T-helper 1 cell treated with Interleukin-12 subunit alpha and Interleukin-12 subunit beta and Interleukin-4 antibody, amounts not matched to agents 30 ng/mL and 1 ng/mL, for 36 hours (primary cell): ENCODE measurements around the gene RPS4Y2. TPM values are rescaled to one million over a fixed set of nuclear protein-coding genes. Genes with fewer than 3 reads are reported as not detected.

ENCODE experiments used
- intact Hi-C: fragments of 100-400 bp; cut with micrococcal nuclease; formaldehyde crosslinking; loops from one replicate; pipeline ENCODE4 v1.15.1; 2024
- total RNA-seq: library from RNA; stranded (reverse); gene quantifications from 2 replicates; pipeline ENCODE4 v1.2.3, GENCODE V29; 2022

Gene RPS4Y2
- 0.27 and 1.4 TPM in 2 replicates for total RNA-seq

DNA sequence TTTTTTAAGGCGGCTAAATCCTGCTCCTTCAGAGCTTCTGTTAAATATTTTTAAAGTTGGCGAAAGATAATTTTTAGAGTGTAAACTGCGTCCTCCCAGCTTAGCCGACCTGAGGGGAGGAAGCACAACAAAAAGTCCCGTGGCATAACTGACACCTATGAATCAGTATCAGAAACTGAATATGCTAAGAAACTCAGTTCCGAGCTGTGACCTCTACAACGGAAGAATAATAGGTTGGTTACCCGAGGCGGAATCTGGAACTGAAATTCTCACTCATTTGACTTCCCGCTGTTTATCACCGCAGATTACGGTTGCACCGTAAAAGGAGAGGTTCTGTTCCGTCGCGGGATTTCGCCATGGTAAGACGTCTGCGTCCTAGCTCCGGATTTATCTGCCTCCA lies at the start of gene RPS4Y2:
Gene RPS4Y2 (plus strand): TSS at position 301 of the 400 bp plus-strand sequence. CDS start 56 bp downstream, at position 357.
- intact Hi-C loops = no loop called here

DNA sequence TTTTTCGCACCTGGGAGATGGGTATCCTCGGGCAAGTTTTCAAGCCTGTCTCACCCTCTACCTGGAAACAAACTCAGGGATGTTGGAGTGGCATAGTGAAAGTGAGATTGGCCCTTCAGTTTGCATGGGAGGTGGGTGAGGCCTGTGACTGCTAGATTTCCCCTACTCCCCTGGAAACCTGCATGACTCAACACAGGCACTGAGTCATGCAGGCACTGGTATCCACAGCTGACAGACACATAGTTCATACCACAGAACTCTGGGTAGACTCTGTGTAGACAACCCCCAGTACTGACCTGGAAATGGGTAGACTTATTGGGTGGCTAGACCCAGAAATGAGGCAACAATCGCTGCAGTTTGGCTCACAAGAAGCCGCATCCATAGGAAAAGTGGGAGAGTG lies 41.5 kb upstream of the RPS4Y2 start:
- intact Hi-C loops = loop anchor here (5.0 to 10.0 kb wide), 3 partner anchors 42 to 1360 kb away; no protein-coding TSS in a partner anchor

- intact Hi-C loops = no loop called here
Measured at GRCh38 chrY:20726184-20726907, 29.6 kb upstream of the RPS4Y2 start.

DNA sequence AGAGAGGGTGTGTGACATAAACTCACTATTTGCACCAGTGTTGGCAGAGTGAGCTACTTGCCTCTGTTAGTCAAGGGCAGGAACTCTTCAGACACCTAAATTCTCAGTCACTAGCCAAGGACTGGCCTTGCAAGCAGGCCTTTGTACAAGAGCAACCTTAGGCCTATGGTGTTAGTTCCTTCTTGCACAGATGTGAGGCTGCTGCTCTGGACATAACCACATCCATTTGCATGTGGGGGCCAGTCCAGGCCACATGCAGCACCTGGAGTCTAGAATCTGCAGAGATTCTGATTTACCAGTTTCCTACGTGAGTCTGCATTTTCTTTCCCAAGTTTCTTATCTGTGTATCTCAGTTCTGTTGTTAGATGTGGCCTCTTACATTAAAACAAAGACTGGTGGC lies 20.7 kb upstream of the RPS4Y2 start:
- intact Hi-C loops = no loop called here

DNA sequence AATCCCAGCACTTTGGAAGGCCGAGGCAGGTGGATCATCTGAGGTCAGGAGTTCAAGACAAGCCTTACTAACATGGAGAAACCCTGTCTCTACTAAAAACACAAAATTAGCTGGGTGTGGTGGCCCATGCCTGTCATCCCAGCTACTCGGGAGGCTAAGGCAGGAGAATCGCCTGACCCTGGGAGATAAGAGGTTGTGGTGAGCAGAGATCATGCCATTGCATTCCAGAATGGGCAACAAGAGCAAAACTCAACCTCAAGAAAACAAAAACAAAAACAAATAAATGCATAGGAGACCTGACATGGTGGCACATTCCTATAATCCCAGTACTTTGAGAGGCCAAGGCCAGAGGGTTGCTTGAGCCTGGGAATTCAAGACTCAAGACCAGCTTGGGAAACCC lies 16.1 kb upstream of the RPS4Y2 start:
- intact Hi-C loops = loop anchor here (1.0 to 10.0 kb wide), 4 partner anchors 165 to 1307 kb away; partner anchors contain the start of gene EIF1AY

DNA sequence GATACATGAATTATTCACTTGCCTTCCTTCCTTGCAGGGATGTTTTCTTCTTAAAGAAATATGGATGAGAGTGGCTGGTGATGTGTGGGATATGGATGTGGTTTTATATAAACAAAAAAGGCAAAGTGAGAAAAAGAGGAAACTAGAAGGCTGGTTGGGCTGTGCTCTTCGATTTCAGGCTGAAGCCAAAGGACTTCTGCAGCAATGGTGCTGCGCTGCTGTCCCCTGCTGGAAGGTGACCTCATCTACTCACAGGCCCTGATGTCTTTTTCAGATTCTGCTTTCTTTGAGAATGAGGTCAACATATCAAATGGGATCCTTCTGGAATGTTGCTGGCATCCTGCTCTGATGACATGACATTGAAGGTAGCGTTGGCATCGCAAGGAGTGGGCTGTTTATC lies 15.3 kb upstream of the RPS4Y2 start:
- intact Hi-C loops = loop anchor here (1.0 to 10.0 kb wide), 4 partner anchors 166 to 1307 kb away; partner anchors contain the start of gene EIF1AY

GRCh38 chrY:20745060-20745459 lies 10.8 kb upstream of the RPS4Y2 start:
- intact Hi-C loops = loop anchor here (1.0 to 10.0 kb wide), 7 partner anchors 170 to 515 kb away; partner anchors contain the start of gene EIF1AY

DNA sequence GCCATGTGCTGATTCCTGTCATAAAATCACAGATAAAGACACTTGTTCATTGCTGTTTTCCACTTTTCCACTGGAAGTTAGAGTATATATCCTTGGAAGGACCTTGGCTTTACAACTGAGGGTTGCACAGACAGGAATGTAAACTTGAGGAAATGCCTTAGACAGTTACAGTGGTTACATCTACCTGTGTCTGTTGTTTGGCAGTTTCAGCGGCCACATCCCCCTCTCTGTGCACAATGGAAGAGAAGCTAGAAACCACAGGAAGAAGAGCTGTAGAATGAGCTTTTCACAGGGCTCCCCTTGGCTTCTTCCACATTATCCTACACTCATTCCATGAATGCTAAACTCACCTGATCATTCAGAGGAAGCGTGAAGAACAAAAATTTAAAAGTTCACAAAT lies 9.0 kb upstream of the RPS4Y2 start:
- intact Hi-C loops = loop anchor here (1.0 to 10.0 kb wide), 5 partner anchors 18 to 275 kb away; no protein-coding TSS in a partner anchor

DNA sequence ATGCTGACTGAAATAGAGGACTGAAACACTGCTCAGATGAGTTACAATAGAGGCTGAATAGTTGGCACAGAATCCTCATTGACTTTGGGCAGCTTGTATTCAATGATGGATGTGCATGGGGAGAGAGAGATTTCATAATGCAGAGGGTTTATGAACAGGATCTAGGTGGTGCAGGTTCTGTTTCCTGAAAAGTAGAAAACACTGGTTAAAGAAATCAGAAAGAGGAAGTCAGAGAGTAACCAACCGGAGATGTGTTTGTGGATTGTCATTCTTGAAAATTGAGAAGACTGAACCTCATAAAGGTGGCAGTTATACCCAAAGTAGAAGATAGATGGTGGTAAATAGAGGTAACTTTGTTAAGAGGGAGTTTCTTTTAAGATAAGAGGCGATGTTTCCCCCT lies 8.0 kb downstream of the RPS4Y2 start:
- intact Hi-C loops = loop anchor here (2.0 to 5.0 kb wide), 3 partner anchors 17 to 187 kb away; partner anchors contain the start of gene EIF1AY

- intact Hi-C loops = loop anchor here (2.0 kb wide), 1 partner anchor 18 kb away; no protein-coding TSS in a partner anchor
Measured at GRCh38 chrY:20765117-20765516, 9.2 kb downstream of the RPS4Y2 start.

DNA sequence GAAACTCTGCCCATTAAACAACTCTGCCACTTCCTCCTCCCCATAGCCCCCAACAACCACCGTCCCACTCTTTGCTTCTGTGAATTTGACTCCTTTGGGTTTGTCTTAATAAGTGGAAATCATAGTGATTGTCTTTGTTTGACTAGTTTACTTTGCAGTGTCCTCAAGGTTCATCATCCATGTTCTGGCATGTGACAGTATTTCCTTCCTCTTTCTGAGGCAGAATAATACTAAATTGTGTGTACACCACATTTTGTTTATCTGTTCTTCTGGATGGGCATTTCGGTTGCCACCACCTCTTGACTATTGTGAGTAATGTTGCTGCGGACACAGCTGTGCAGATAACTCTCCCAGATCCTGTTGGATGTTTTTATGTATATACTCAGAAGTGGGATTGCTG lies 14.8 kb downstream of the RPS4Y2 start:
- intact Hi-C loops = no loop called here

- intact Hi-C loops = loop anchor here (1.0 kb wide), 1 partner anchor 37 kb away; no protein-coding TSS in a partner anchor
Measured at GRCh38 chrY:20776104-20776503, 20.2 kb downstream of the RPS4Y2 start.

GRCh38 chrY:20780104-20780654 lies 24.3 kb downstream of the RPS4Y2 start:
- intact Hi-C loops = no loop called here

GRCh38 chrY:20780776-20781175 lies 24.9 kb downstream of the RPS4Y2 start:
- intact Hi-C loops = no loop called here

- intact Hi-C loops = no loop called here
Measured at GRCh38 chrY:20781408-20781807, 25.5 kb downstream of the RPS4Y2 start.

GRCh38 chrY:20784965-20785364 lies 29.1 kb downstream of the RPS4Y2 start:
- intact Hi-C loops = loop anchor here (1.0 to 5.0 kb wide), 2 partner anchors 39 to 317 kb away; no protein-coding TSS in a partner anchor

GRCh38 chrY:20787076-20787475 lies 31.2 kb downstream of the RPS4Y2 start:
- intact Hi-C loops = loop anchor here (1.0 to 5.0 kb wide), 2 partner anchors 26 to 315 kb away; no protein-coding TSS in a partner anchor

GRCh38 chrY:20798351-20799049 lies 42.6 kb downstream of the RPS4Y2 start:
- intact Hi-C loops = no loop called here

DNA sequence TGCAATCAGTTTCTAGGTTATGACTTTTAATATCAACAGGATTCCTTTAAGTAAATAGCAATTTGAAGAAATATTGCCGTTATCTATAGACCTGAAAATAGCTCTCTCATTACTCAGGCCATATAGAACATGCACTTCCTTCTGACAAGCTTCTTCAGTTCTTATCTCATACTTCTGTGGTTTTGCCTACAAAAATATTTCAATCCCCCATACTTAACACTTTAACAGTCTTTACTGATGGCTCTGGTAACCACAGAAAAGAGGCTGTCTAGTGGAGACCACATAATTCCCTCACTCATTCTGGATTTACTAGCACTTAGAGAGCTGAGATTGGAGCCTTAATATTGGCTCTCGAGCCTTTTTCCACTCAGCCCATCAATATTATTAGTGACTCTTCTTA lies 46.8 kb downstream of the RPS4Y2 start:
- intact Hi-C loops = no loop called here

- intact Hi-C loops = no loop called here
Measured at GRCh38 chrY:20806243-20806642, 50.3 kb downstream of the RPS4Y2 start.

GRCh38 chrY:20813459-20813858 lies 57.6 kb downstream of the RPS4Y2 start:
- intact Hi-C loops = loop anchor here (1.0 to 10.0 kb wide), 7 partner anchors 26 to 434 kb away; no protein-coding TSS in a partner anchor
